NCI-H2171 (cell line): ENCODE data around the gene GAS2L1.
"Not testable (repeated sequence)": the region's sequence is repeated elsewhere in the genome, so short reads cannot be mapped to it uniquely, and the experiment has no call there.

Source experiments
- DNase-seq: peaks from one replicate; lab custom pipeline; 2025; lab: John Stamatoyannopoulos, UW

GAS2L1 gene

GRCh38 chr22:29342177-29342576, 35.7 kb downstream of the GAS2L1 start:
- no peak for DNase-seq

GRCh38 chr22:29342577-29343312, 36.3 kb downstream of the GAS2L1 start:
- DNase-seq: no peak

- DNase-seq: peak; percentile 99
These were observed 36.9 kb downstream of the GAS2L1 start for GRCh38 chr22:29343313-29343805.

- peak; percentile 49 for DNase-seq
These were observed 37.7 kb downstream of the GAS2L1 start for GRCh38 chr22:29344137-29344536.

- not testable (repeated sequence) for DNase-seq
These were observed 38.4 kb downstream of the GAS2L1 start for GRCh38 chr22:29344889-29345288.

- no peak for DNase-seq
These were observed 39.5 kb downstream of the GAS2L1 start for GRCh38 chr22:29345932-29346331.

GRCh38 chr22:29346659-29347058, 40.2 kb downstream of the GAS2L1 start:
- DNase-seq: peak; percentile 80

- no peak for DNase-seq
These were observed 41.6 kb downstream of the GAS2L1 start for GRCh38 chr22:29348041-29348440.

- no peak for DNase-seq
These were observed 42.5 kb downstream of the GAS2L1 start for GRCh38 chr22:29348956-29349355.

GRCh38 chr22:29351042-29351441, 44.6 kb downstream of the GAS2L1 start:
- no peak for DNase-seq

GRCh38 chr22:29351891-29352290, 45.4 kb downstream of the GAS2L1 start:
- DNase-seq: no peak

GRCh38 chr22:29352778-29353177, 46.3 kb downstream of the GAS2L1 start:
- no peak for DNase-seq

GRCh38 chr22:29353286-29353685, 46.8 kb downstream of the GAS2L1 start:
- no peak for DNase-seq

- no peak for DNase-seq
These were observed 47.4 kb downstream of the GAS2L1 start for GRCh38 chr22:29353860-29354259.

GRCh38 chr22:29357193-29357890, 50.9 kb downstream of the GAS2L1 start:
- DNase-seq: not testable (repeated sequence)

- no peak for DNase-seq
These were observed 53.0 kb downstream of the GAS2L1 start for GRCh38 chr22:29359469-29359868.
